H9 (cell line): ENCODE data around the gene MYO18A. TPM values are rescaled to one million over a fixed set of nuclear protein-coding genes. Genes with fewer than 3 reads are reported as not detected.

Experiments used
- DNase-seq: peaks from one replicate; pipeline ENCODE4 v3.0.0-alpha.2; 2017
- H2AFZ ChIP-seq: one replicate; pipeline ENCODE4 v1.6.1; 2013; ENCODE audit warnings: mild to moderate bottlenecking, low read length, control low read depth, moderate library complexity
- H2AK5ac ChIP-seq: 2 replicates; pipeline ENCODE4 v1.6.1; 2013; ENCODE audit warnings: low read length, control low read depth, mixed read lengths; ENCODE audit not compliant: insufficient read length
- H2BK120ac ChIP-seq: one replicate; pipeline ENCODE4 v1.6.1; 2013; ENCODE audit warnings: low read depth, mild to moderate bottlenecking, low read length, control low read depth, inconsistent platforms; ENCODE audit not compliant: poor library complexity, severe bottlenecking
- H2BK12ac ChIP-seq: 2 replicates; pipeline ENCODE4 v1.6.1; 2013; ENCODE audit warnings: low read length, control low read depth, mixed read lengths, low read depth; ENCODE audit not compliant: insufficient read length
- H2BK15ac ChIP-seq: 2 replicates; pipeline ENCODE4 v1.6.1; 2013; ENCODE audit warnings: low read depth, low read length, control low read depth
- H2BK20ac ChIP-seq: one replicate; pipeline ENCODE4 v1.6.1; 2013; ENCODE audit warnings: low read depth, mild to moderate bottlenecking, low read length, control low read depth, inconsistent platforms; ENCODE audit not compliant: poor library complexity, severe bottlenecking
- H2BK5ac ChIP-seq: 2 replicates; pipeline ENCODE4 v1.6.1; 2013; ENCODE audit warnings: low read length, control low read depth, mixed read lengths; ENCODE audit not compliant: insufficient read length
- H3K14ac ChIP-seq: 2 replicates; pipeline ENCODE4 v1.6.1; 2013; ENCODE audit warnings: low read length, control low read depth; ENCODE audit not compliant: insufficient read depth
- H3K18ac ChIP-seq: 2 replicates; pipeline ENCODE4 v1.6.1; 2013; ENCODE audit warnings: low read depth, mild to moderate bottlenecking, mixed read lengths, low read length, control low read depth; ENCODE audit not compliant: insufficient read length
- H3K23ac ChIP-seq: 2 replicates; pipeline ENCODE4 v1.6.1; 2013; ENCODE audit warnings: low read length, control low read depth, mixed read lengths, low read depth; ENCODE audit not compliant: insufficient read length
- H3K23me2 ChIP-seq: 2 replicates; pipeline ENCODE4 v1.6.1; 2013; ENCODE audit warnings: low read depth, mild to moderate bottlenecking, mixed read lengths, low read length, control low read depth; ENCODE audit not compliant: insufficient read length, poor library complexity, severe bottlenecking
- H3K27ac ChIP-seq: 2 replicates; pipeline ENCODE4 v1.5.1; 2013; ENCODE audit warnings: low read length, control low read depth, mixed read lengths, low read depth; ENCODE audit not compliant: insufficient read length
- H3K27me3 ChIP-seq: 2 replicates; pipeline ENCODE4 v1.6.1; 2013; ENCODE audit warnings: low read length, control low read depth, inconsistent platforms; ENCODE audit not compliant: insufficient read depth
- H3K4ac ChIP-seq: 2 replicates; pipeline ENCODE4 v1.6.1; 2013; ENCODE audit warnings: low read depth, mild to moderate bottlenecking, control low read depth, inconsistent platforms, low read length, moderate library complexity
- H3K4me1 ChIP-seq: 2 replicates; pipeline ENCODE4 v1.6.1; 2013; ENCODE audit warnings: low read length, control low read depth, inconsistent platforms; ENCODE audit not compliant: insufficient read depth
- H3K4me2 ChIP-seq: 2 replicates; pipeline ENCODE4 v1.6.1; 2013; ENCODE audit warnings: low read length, control low read depth, mixed read lengths; ENCODE audit not compliant: insufficient read length, insufficient read depth
- H3K56ac ChIP-seq: 2 replicates; pipeline ENCODE4 v1.6.1; 2013; ENCODE audit warnings: low read depth, mild to moderate bottlenecking, mixed read lengths, low read length, control low read depth; ENCODE audit not compliant: insufficient read length
- H3K79me1 ChIP-seq: 2 replicates; pipeline ENCODE4 v1.6.1; 2013; ENCODE audit warnings: low read depth, mild to moderate bottlenecking, moderate library complexity, low read length, control low read depth, inconsistent platforms; ENCODE audit not compliant: insufficient read depth, poor library complexity, severe bottlenecking
- H3K79me2 ChIP-seq: 2 replicates; pipeline ENCODE4 v1.6.1; 2013; ENCODE audit warnings: low read length, control low read depth, inconsistent platforms; ENCODE audit not compliant: insufficient read depth
- H3K9ac ChIP-seq: 2 replicates; pipeline ENCODE4 v1.6.1; 2013; ENCODE audit warnings: low read length, control low read depth, mixed read lengths; ENCODE audit not compliant: insufficient read length; ENCODE audit errors: extremely low read depth
- H3K9me3 ChIP-seq: one replicate; pipeline ENCODE4 v1.6.1; 2013; ENCODE audit warnings: low read depth, low read length, inconsistent platforms; ENCODE audit not compliant: control insufficient read depth
- H3T11ph ChIP-seq: one replicate; pipeline ENCODE4 v1.6.1; 2013; ENCODE audit warnings: mild to moderate bottlenecking, low read length, control low read depth, inconsistent platforms
- H4K20me1 ChIP-seq: one replicate; pipeline ENCODE4 v1.6.1; 2013; ENCODE audit not compliant: control insufficient read depth, insufficient read length, insufficient read depth
- H4K5ac ChIP-seq: 2 replicates; pipeline ENCODE4 v1.6.1; 2013; ENCODE audit warnings: low read depth, mild to moderate bottlenecking, mixed read lengths, low read length, control low read depth; ENCODE audit not compliant: insufficient read length
- H4K8ac ChIP-seq: replicated peaks from 2 replicates; pipeline ENCODE4 v1.6.1; 2013; ENCODE audit warnings: low read length, control low read depth, mixed read lengths, low read depth; ENCODE audit not compliant: insufficient read length
- H4K91ac ChIP-seq: 2 replicates; pipeline ENCODE4 v1.6.1; 2013; ENCODE audit warnings: low read depth, mild to moderate bottlenecking, moderate library complexity, mixed read lengths, low read length, control low read depth; ENCODE audit not compliant: insufficient read length
- H3K27ac Mint-ChIP-seq, 3 experiments: 2 replicates in 2 of 3; 3 replicates in 1 of 3; pipeline ENCODE4 v1.8.0; 2020 to 2021; ENCODE audit warnings: mixed read lengths in 3 of 3, mild to moderate bottlenecking in 1 of 3, moderate library complexity in 1 of 3
- H3K27me3 Mint-ChIP-seq: 2 replicates; pipeline ENCODE4 v1.8.0; 2021; ENCODE audit warnings: low read depth, mild to moderate bottlenecking, moderate library complexity, mixed read lengths
- H3K36me3 Mint-ChIP-seq, 3 experiments: 2 replicates in 2 of 3; 3 replicates in 1 of 3; pipeline ENCODE4 v1.8.0; 2020 to 2021; ENCODE audit warnings: low read depth in 3 of 3, mixed read lengths in 3 of 3; ENCODE audit not compliant: insufficient read depth in 1 of 3
- H3K4me1 Mint-ChIP-seq, 2 experiments: 2 replicates each; pipeline ENCODE4 v1.8.0; 2020; ENCODE audit warnings: mixed read lengths in 2 of 2
- H3K4me3 Mint-ChIP-seq, 2 experiments: 2 replicates in 1 of 2; 3 replicates in 1 of 2; pipeline ENCODE4 v1.8.0; 2020 to 2021; ENCODE audit warnings: mild to moderate bottlenecking in 2 of 2, mixed read lengths in 2 of 2, moderate library complexity in 1 of 2
- H3K9me3 Mint-ChIP-seq, 2 experiments: 2 replicates in 1 of 2; 3 replicates in 1 of 2; pipeline ENCODE4 v1.8.0; 2020; ENCODE audit warnings: mild to moderate bottlenecking in 2 of 2, mixed read lengths in 2 of 2, moderate library complexity in 1 of 2
- WGBS: extraction: QIAGEN DNeasy Blood & Tissue Kit; methylation state at CpG from one replicate; pipeline ENCODE4 v1.1.7; 2013; ENCODE audit warnings: missing lambda C conversion rate, low lambda C conversion rate, mixed read lengths; ENCODE audit not compliant: insufficient read length; ENCODE audit errors: extremely low coverage; 5-methylcytosine and 5-hydroxymethylcytosine counted together
- total RNA-seq: library from RNA; stranded (reverse); gene quantifications from 2 replicates; pipeline ENCODE4 v1.2.1, GENCODE V29; 2021
- TF ChIP-seq, protein P1 (sequence below): fragments of 200-600 bp; sonication (generic); conservative IDR thresholded peaks from 3 replicates; pipeline ENCODE4 v1.8.0; 2021; ENCODE audit warnings: antibody characterized with exemption, mild to moderate bottlenecking

The MYO18A gene
- total RNA-seq, 1 experiment from 2014 or later = 21.6 TPM

DNA sequence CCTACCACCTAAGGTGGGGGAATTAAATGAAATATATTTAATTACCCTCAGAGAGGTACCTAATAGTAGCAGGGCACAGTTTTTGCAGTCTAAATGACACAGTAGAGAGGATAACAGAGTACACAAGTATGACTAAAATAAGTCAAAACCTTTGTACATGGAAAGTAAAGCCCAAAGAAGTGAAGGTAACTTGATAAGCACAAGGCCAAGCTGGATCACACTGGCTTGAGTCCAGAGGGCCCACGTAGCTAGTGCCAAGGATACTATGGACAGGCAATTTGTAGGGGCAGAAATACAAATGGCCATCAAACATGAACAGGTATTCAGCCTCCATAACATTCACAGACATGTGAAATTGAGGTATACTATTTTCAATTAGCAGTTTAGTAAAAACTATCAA, 7.6 kb downstream of the MYO18A start:
- Histone ChIP-seq H2BK12ac (no peak overlapping the region), H4K20me1 (no peaks in the 10 kb centered on the region), H2BK5ac (no peak overlapping the region), H3K79me1 (no peaks in the 10 kb centered on the region), H3K56ac (no peak overlapping the region), H3K27ac (no peak overlapping the region), H3K18ac (no peak overlapping the region), H2BK20ac (no peak overlapping the region), H4K5ac (no peak overlapping the region), H3K4ac (no peak overlapping the region), H3K14ac (no peak overlapping the region), H2AK5ac (no peak overlapping the region), H3K4me1 (peaks cover 7% of the 10 kb centered on the region), H2AFZ (no peak overlapping the region), H3T11ph (no peak overlapping the region), H3K79me2 (peaks cover 2% of the 10 kb centered on the region; the same call in 1 of the 2 replicates), H2BK15ac (no peak overlapping the region), H2BK120ac (no peak overlapping the region), H3K9me3 (no peaks in the 10 kb centered on the region), H3K4me2 (no peak overlapping the region), H3K23ac (no peak overlapping the region), H3K23me2 (no peaks in the 10 kb centered on the region), H4K8ac (no peak overlapping the region), H4K91ac (no peak overlapping the region), H3K27me3 (no peaks in the 10 kb centered on the region), H3K9ac (no peak overlapping the region)
- no peak for DNase-seq
- no CpG with 5 or more reads among the region's 1 CpG for WGBS
- Mint-ChIP-seq H3K9me3 (no peaks in the 10 kb centered on the region), H3K27ac (no peak overlapping the region), H3K36me3 (peaks cover 0 to 4% (median 0%) of the 10 kb centered on the region in 3 experiments; a peak in 3 of 7 replicates), H3K27me3 (no peaks in the 10 kb centered on the region), H3K4me3 (no peak overlapping the region), H3K4me1 (peaks cover 21% of the 10 kb centered on the region in 2 experiments)
- TF ChIP-seq, protein P1, sequence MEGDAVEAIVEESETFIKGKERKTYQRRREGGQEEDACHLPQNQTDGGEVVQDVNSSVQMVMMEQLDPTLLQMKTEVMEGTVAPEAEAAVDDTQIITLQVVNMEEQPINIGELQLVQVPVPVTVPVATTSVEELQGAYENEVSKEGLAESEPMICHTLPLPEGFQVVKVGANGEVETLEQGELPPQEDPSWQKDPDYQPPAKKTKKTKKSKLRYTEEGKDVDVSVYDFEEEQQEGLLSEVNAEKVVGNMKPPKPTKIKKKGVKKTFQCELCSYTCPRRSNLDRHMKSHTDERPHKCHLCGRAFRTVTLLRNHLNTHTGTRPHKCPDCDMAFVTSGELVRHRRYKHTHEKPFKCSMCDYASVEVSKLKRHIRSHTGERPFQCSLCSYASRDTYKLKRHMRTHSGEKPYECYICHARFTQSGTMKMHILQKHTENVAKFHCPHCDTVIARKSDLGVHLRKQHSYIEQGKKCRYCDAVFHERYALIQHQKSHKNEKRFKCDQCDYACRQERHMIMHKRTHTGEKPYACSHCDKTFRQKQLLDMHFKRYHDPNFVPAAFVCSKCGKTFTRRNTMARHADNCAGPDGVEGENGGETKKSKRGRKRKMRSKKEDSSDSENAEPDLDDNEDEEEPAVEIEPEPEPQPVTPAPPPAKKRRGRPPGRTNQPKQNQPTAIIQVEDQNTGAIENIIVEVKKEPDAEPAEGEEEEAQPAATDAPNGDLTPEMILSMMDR = no peak
